HL-60 (cell line): Measurements from ENCODE around the gene CWH43.

Experiments used
- DNase-seq, 2 experiments: peaks; one replicate each; pipeline ENCODE4 v3.0.0-alpha.2; 2010 to 2020; ENCODE audit warnings: low read depth in 1 of 2, low spot score in 1 of 2
- H3K27ac ChIP-seq: fragments of 250-450 bp; sonication (Bioruptor Pico); replicated peaks from 2 replicates; pipeline ENCODE4 v1.5.1; 2020; ENCODE audit warnings: mild to moderate bottlenecking, moderate library complexity
- H3K27me3 ChIP-seq: fragments of 250-450 bp; sonication (Bioruptor Pico); 2 replicates; pipeline ENCODE4 v1.5.1; 2021; ENCODE audit warnings: mild to moderate bottlenecking, moderate library complexity; ENCODE audit not compliant: insufficient read depth, poor library complexity, severe bottlenecking
- H3K4me3 ChIP-seq: replicated peaks from 2 replicates; pipeline ENCODE4 v1.5.1; 2011; ENCODE audit warnings: mild to moderate bottlenecking, control low read depth, low read length; ENCODE audit not compliant: insufficient read depth
- CTCF ChIP-seq: IDR thresholded peaks from one replicate; pipeline ENCODE4 v1.5.1; 2011; ENCODE audit warnings: low read length, control low read depth, inconsistent platforms; ENCODE audit not compliant: insufficient read depth
- GABPA ChIP-seq: IDR thresholded peaks from 2 replicates; pipeline ENCODE4 v1.6.1; 2012; ENCODE audit warnings: low read depth
- POLR2AphosphoS5 ChIP-seq: IDR thresholded peaks from 2 replicates; pipeline ENCODE4 v1.6.1; 2012; ENCODE audit warnings: low read depth
- REST ChIP-seq: IDR thresholded peaks from 2 replicates; pipeline ENCODE4 v1.6.1; 2012; ENCODE audit warnings: low read depth; ENCODE audit not compliant: insufficient replicate concordance
- SPI1 ChIP-seq: IDR thresholded peaks from 2 replicates; pipeline ENCODE4 v1.6.1; 2012; ENCODE audit warnings: low read depth, mild to moderate bottlenecking, borderline replicate concordance

Gene CWH43

GRCh38 chr4:48945981-48946380, 40.1 kb upstream of the CWH43 start:
- TF ChIP-seq POLR2AphosphoS5 (no peak), SPI1 (no peak), CTCF (no peak), REST (no peak), GABPA (no peak)
- DNase-seq, result no peak
- Histone ChIP-seq H3K27ac (no peak overlapping the region), H3K4me3 (no peak overlapping the region), H3K27me3 (no peaks in the 10 kb centered on the region)

- TF ChIP-seq REST, result no peak
- no peak for TF ChIP-seq CTCF
- TF ChIP-seq POLR2AphosphoS5, result no peak
- no peak for TF ChIP-seq SPI1
- TF ChIP-seq GABPA, result no peak
- no peak for DNase-seq
- Histone ChIP-seq H3K27me3 (no peaks in the 10 kb centered on the region), H3K4me3 (no peak overlapping the region), H3K27ac (no peak overlapping the region)
Measured at GRCh38 chr4:48947731-48948130, 38.3 kb upstream of the CWH43 start.

GRCh38 chr4:48949086-48949485, 37.0 kb upstream of the CWH43 start:
- no peak overlapping the region for H3K27ac ChIP-seq
- H3K4me3 ChIP-seq, result no peak overlapping the region
- H3K27me3 ChIP-seq, result no peaks in the 10 kb centered on the region
- TF ChIP-seq POLR2AphosphoS5 (no peak), CTCF (no peak), REST (no peak), GABPA (no peak), SPI1 (no peak)
- DNase-seq, result no peak
